Myocyte (in vitro differentiated cells): ENCODE measurements around the gene ARIH1. TPM values are rescaled to one million over a fixed set of nuclear protein-coding genes. Genes with fewer than 3 reads are reported as not detected.

ENCODE experiments used
- DNase-seq: peaks from one replicate; pipeline ENCODE4 v3.0.0-alpha.2; 2012; ENCODE audit warnings: low read depth
- total RNA-seq: library from RNA; depleted of rRNA; stranded (reverse); fragments of >200 nt; gene quantifications from 2 replicates; pipeline ENCODE4 v1.2.3, GENCODE V29; 2014

ARIH1 gene
- total RNA-seq, 1 donor from 2014 or later: 40.4 TPM

DNA sequence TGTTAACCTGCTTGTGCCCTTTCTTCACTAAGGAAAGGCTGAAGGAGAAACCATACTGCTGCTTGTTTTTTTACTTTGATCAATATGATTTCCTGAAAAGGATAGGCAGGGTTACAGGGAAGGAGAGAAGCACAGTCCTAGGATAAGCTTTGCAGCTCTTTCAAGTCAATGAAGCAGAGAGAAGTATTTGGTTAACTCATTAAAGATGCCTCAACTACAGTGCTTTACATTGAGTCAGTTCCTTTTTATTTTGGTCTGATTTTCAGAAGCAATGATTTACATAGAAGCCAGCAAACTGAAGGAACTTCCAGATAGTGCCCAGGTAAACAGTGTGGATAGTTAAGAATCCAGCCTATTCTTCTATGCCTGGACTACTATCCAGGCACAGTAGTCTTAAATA, 64.8 kb downstream of the ARIH1 start:
- DNase-seq: no peak

DNA sequence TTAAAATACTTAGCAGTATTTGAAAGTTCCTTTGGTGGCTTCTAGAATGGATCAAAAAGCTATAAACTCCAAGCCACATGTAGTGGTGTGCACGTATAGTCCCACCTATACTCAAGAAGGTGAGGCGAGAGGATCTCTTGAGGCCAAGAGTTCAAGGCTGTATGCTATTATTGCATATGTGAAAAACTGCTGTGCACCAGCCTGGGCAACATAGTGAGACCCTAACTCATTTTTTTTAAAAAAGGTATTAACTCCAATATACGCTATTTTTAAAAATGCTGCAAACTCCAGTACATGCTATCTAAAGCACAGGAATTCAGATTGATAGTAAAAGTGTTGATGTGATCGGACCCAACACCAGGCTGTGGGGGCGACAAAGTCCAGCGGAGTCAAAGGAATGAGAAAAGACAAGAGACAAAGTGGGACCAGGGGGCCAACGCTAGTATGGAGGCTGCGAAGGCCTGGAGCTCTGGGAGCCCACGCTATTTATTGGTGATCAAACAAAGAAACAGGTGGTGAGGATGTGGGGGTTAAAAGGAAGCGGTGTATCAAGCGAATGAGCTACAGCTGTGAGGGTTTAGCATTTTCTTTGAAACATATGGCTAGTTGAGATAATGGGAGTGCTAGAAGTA, 66.6 kb downstream of the ARIH1 start:
- no peak for DNase-seq

- DNase-seq: no peak
Measured at GRCh38 chr15:72541674-72542073, 67.5 kb downstream of the ARIH1 start.

DNA sequence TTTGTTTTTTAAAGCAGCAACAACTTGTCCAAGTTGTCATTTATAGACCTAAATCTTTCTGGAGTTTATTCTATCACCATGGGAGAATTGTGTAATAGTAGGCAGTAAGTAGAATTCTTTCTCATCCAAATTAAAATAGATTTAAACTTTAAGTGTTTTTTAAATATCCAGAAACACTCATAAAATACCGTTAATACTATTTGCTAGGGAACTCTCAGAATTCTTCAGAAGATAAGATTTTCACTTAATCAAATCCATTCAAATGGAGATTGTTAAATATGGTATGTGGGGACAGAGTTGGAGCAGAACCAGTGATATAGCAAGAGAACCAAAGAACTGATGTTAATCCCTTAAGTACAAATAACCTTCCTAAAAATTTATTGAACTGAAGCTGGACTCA, 71.0 kb downstream of the ARIH1 start:
- DNase-seq: no peak

DNA sequence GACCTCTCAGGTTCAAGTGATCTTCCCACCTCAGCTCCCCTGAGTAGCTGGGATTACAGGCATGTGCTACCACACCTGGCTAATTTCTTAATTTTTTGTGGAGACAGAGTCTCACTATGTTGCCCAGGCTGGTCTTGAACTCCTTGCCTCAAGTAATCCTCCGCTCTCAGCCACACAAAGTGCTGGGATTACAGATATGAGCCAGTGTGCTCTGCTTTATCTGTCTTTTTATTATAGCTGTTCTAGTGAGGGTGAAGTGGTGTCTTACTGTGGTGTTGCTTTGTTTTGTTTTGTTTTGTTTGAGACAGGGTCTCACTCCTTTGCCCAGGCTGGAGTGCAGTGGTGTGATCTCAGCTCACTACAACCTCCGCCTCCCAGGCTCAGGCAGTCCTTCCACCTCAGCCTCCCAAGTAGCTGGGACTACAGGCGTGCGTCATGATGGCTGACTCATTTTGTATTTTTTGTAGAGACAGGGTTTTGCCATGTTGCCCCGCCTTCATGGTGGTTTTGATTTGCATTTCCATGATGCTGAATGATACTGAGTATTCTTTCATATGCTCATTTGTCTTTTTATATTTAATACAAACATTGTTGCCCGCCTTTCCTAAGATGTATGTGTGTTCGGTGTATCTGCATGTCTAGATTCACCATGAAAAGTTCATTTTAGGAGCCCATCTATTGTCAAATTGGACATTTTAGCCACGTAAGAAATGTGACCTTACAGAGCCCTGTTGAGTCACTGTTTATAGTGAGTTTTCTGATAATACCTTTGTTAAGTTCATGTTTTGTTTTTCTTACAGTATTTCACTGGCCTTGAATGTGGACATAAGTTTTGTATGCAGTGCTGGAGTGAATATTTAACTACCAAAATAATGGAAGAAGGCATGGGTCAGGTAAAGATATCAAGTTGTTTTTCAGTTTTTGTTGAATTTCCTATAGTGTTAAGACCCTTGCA, 80.6 kb downstream of the ARIH1 start:
- DNase-seq: peak; percentile 25

GRCh38 chr15:72559781-72560180, 85.7 kb downstream of the ARIH1 start:
- DNase-seq: no peak

DNA sequence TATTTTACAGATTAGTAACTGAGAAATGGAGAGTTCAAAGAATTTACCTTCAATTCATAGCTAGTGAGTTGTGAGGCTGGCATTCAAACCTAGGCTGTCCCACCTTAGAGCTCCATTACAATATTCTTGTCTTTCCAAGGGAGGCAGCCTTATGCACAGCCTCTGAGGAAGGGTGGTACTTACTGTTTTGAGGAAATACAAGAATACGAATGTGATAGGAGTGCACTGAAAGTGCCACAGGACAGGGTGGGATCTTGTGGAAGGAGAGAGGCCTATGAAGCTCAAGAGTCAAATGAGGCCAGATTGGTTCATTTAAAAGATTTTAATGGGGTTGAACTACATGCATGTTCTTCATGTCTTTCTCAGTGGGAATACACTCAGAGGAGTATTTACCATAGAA, 86.3 kb downstream of the ARIH1 start:
- no peak for DNase-seq

DNA sequence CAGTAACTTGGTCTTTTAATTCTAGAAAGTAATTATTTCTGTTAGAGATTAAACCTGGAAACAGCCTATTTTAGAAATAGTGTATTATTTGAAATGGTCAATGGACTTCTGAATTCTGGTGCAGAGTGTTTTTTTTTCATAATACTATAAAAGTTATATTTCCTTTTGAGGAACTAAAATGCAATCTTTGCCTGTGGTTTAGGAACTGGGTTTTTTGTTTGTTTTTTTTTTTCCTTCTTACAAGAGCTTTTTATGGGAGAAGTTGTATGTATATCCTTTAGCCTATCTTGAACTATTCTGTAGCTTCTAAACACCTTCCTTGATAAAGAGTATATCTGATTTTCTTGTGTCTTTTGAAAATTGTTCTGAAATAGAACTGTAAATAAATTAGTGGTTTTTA, 88.3 kb downstream of the ARIH1 start:
- no peak for DNase-seq

DNA sequence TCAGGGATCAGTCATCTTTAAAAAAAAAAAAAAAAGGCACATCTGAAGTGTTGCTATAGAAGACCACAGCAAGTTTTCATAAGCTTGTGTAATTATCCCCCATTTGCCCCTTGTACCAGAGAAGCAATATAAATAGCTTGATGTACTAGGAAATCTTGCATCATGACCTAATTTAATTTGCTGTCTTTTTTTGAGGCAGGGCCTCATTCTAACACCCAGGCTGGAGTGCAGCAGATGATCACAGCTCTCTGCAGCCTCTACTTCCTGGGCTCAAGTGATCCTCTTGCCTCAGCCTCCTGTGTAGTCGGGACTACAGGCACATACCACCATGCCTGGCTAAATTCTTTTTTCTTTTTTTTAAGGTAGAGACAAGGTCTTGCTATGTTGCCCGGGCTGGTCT, 88.7 kb downstream of the ARIH1 start:
- no peak for DNase-seq

DNA sequence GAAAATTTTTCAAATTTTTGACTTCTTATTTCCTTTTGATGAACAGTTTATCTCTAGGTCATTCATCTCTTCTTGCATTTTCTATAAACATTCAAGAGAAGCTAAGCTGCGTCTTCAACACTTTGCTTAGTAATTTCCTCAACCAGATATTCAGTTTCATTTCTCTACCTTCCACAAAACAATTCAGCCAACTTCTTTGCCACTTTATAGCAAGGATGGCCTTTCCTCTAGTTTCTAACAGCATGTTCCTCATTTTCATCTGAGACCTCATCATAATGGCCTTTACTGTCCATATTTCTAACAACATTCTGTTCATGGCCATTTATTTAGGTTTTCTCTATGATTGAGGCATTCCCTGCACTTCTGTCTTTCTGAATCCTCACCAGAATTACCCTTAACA, 90.0 kb downstream of the ARIH1 start:
- DNase-seq: no peak

- DNase-seq: no peak
Measured at GRCh38 chr15:72566973-72567372, 92.8 kb downstream of the ARIH1 start.

DNA sequence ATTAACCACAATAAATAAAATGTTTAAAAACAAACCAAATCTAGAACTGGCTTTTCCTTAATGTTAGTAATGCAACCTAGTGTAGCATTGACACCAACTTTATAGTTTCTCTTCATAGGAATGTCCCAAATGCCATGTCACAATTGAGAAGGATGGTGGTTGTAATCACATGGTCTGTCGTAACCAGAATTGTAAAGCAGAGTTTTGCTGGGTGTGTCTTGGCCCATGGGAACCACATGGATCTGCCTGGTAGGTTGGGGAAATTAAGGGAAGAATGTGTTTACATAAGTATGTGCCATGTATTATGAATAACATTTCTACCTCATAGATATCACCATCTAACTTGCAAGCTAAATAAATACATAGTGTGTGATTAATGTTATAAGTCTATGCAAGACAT, 95.9 kb downstream of the ARIH1 start:
- no peak for DNase-seq

DNA sequence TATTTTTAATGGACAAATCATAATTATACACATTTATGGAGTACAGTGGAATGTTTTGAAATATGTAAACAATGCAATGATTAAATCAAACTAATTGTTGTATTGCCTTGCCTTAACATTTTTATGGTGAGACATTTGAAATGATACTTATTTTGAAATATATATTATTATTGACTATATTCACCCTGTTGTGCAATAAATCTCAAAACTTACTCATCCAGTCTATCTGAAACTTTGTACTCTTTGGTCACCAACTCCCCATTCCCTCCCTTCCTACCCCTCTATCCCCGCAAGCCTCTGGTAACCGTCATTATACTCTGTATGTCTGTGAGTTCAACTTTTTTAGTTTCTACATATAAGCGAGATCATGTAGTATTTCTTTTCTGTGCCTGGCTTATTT, 105.7 kb downstream of the ARIH1 start:
- no peak for DNase-seq

GRCh38 chr15:72584006-72584405, 109.9 kb downstream of the ARIH1 start:
- no peak for DNase-seq

GRCh38 chr15:72585025-72585424, 110.9 kb downstream of the ARIH1 start:
- DNase-seq: no peak

DNA sequence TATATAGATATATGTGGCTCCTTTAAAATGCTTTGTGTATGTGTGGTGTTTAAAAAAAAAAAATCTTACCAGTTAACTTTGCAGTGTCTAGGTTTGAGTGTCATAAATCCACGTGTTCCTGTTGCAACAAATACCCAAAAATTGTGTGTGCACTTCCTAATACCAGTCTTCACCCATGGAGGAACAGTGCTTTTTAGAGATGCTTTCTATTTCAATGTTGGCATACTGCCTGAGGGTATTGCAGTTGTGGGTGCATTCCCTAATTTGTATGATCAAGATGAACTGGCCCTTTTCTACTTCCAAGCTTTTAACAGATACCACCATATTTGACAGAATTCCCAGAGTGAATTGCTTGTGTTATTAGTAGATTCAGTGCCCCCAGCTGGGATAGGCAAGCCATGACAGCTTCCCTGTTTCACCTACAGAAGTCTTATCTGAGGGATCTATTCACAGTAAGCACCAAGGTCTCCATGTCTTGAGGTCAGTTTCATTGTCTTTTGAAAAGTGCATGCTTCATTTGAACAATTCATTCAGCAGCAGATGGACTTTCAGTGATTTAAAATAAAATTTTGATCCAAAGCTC, 111.4 kb downstream of the ARIH1 start:
- peak; percentile 10 for DNase-seq

GRCh38 chr15:72588096-72588495, 114.0 kb downstream of the ARIH1 start:
- no peak for DNase-seq

DNA sequence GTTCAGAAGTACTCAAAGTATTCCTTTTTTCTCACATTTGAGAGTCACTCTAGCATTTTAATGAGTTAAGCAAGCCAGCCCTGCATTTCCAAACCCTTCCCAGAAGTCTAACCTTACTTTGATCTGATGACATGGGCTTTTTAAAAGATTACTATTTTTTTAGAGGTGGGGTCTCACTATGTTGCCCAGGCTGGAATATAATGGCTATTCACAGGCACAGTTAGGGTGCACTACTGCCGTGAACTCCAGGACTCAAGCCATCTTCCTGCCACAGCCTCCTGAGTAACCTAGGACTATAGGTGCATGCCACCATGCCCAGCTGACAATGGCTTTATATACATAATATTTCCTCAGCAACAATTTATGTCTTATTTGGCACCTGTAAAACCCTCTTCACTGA, 116.3 kb downstream of the ARIH1 start:
- no peak for DNase-seq

DNA sequence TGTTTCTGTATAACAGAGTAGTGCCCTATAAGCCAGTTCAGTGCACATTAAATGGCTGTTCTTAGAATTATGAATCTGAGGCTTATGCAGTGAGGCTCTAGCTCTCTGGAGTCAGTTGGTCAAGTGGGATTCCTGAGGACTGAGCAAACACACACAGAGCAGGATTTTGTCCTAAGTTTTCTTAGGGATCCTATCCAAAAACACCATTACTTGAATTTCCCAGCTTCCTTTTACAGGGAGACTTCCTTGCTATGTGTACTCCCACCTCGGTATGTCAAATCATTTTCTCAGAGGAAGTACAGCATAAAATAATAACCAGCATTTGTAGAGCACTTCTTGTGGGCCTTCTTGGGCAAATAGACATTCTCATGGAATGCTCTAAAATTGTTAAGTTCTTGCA, 117.2 kb downstream of the ARIH1 start:
- peak; percentile 20 for DNase-seq

- DNase-seq: no peak
Measured at GRCh38 chr15:72592097-72592496, 118.0 kb downstream of the ARIH1 start.

DNA sequence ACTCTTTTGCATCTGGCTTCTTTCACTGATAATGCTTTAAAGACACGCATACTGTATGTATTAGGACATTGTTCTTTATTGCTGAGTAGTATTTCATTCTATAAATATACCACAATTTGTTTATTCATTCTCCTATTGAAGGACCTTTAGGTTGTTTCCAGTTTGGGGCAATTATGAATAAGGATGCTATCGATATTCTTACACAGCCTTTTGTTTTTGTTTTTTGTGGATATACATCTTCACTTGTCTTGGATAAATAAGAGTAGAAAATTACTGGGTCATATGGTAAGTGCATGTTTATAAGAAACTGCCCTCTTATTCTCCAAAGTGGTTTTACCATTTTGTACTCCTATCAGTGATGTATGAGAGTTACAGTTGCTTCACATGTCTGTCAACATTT, 118.5 kb downstream of the ARIH1 start:
- no peak for DNase-seq

DNA sequence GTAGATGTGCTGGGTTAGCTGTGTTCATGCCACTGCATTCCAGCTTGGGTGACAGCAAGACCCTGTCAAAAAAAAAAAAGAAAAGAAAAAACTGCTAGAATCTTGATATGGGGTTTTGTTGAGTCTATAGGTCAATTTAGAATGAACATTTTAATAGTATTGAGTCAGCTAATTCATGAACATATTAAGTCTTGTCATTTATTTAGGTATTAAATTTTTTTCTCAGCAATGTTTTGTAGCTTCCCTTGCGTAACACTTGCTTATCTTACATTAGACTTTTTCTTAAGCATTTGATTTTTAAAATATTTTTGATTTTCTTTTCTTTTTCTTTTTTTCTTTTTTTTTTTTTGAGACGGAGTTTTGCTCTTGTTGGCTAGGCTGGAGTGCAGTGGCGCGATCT, 119.7 kb downstream of the ARIH1 start:
- no peak for DNase-seq
